Uterus (tissue), 4 donors: ENCODE measurements around the gene CNTN1. TPM values are rescaled to one million over a fixed set of nuclear protein-coding genes. Genes with fewer than 3 reads are reported as not detected.

Source experiments
- DNase-seq, 2 donors: peaks; one replicate each; pipeline ENCODE4 v3.0.0-alpha.2; 2019 to 2020
- H3K27ac ChIP-seq, 2 donors: fragments of 200-600 bp; sonication (generic); 1 replicate in 1 of 2; 2 replicates in 1 of 2; pipeline ENCODE4 v1.5.1; 2016 to 2018
- H3K27me3 ChIP-seq, 2 donors: fragments of 200-600 bp; sonication (generic); one replicate each; pipeline ENCODE4 v1.5.1; 2018 to 2019; ENCODE audit warnings: control low read depth in 1 of 2
- H3K36me3 ChIP-seq, 2 donors: fragments of 200-600 bp; sonication (generic); one replicate each; pipeline ENCODE4 v1.5.1; 2019; ENCODE audit warnings: control low read depth in 1 of 2
- H3K4me1 ChIP-seq, 2 donors: fragments of 200-600 bp; sonication (generic); one replicate each; pipeline ENCODE4 v1.5.1; 2018 to 2019; ENCODE audit warnings: control low read depth in 1 of 2
- H3K4me3 ChIP-seq, 2 donors: fragments of 200-600 bp; sonication (generic); 1 replicate in 1 of 2; 2 replicates in 1 of 2; pipeline ENCODE4 v1.5.1; 2018 to 2019; ENCODE audit warnings: mild to moderate bottlenecking in 1 of 2
- H3K9me3 ChIP-seq, 2 donors: fragments of 200-600 bp; sonication (generic); one replicate each; pipeline ENCODE4 v1.5.1; 2019; ENCODE audit warnings: control low read depth in 1 of 2
- CTCF ChIP-seq, 4 experiments: fragments of 200-600 bp in 2 of 4; fragments of 450-650 bp in 2 of 4; sonication (generic) in 2 of 4; IDR thresholded peaks; one replicate each; pipeline ENCODE4 v1.5.1; 2016 to 2019; ENCODE audit warnings: antibody characterized with exemption in 4 of 4, mild to moderate bottlenecking in 2 of 4, moderate library complexity in 1 of 4
- POLR2A ChIP-seq, 2 donors: fragments of 450-650 bp; IDR thresholded peaks; one replicate each; pipeline ENCODE4 v1.6.1; 2016; ENCODE audit warnings: antibody characterized with exemption in 2 of 2, mild to moderate bottlenecking in 1 of 2, moderate library complexity in 1 of 2
- intact Hi-C: fragments of 100-400 bp; cut with DNase I; formaldehyde crosslinking; loops from one replicate; pipeline ENCODE4 v1.15.1; 2023; ENCODE audit warnings: low total_unique reads
- total RNA-seq, 4 donors: library from RNA; depleted of rRNA in 3 of 4; stranded (reverse); fragments of >200 nt in 3 of 4; gene quantifications; one replicate each; pipeline versions ENCODE4 v1.1.0 to v1.2.4, GENCODE V29; 2014 to 2023
- donor health status: DM: yes; HTN: yes; CAD: no.

CNTN1 gene
- total RNA-seq, 4 donors from 2014 or later: 1.5 to 124 (median 11.0) TPM

DNA sequence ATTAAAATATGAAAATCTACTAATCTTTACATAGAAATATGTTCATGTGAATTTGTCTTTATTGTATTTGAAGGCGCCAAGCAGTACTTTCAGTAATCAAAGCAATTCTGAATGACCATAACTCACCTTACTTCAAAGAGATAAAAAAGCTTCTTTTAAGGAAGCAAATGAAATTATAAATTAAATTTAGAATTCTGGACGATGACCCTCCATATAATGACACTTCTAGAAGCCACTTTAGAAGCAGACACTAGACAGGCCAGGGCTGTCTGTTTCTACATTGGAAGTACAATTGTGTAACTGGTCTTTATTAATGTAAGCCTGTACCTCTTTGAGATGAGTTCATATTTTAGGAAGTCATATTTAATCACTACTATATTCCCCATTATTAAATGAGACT is 222.9 kb downstream of the CNTN1 start:
- Histone ChIP-seq H3K36me3 (no peaks in the 10 kb centered on the region), H3K27me3 (no peaks in the 10 kb centered on the region), H3K4me3 (no peak overlapping the region), H3K27ac (no peak overlapping the region), H3K4me1 (no peaks in the 10 kb centered on the region), H3K9me3 (no peaks in the 10 kb centered on the region)
- TF ChIP-seq CTCF (IDR thresholded peaks at IDR 0.05) (no peak), POLR2A (IDR thresholded peaks at IDR 0.05) (no peak)
- no peak for DNase-seq
- intact Hi-C loops: no loop called here

DNA sequence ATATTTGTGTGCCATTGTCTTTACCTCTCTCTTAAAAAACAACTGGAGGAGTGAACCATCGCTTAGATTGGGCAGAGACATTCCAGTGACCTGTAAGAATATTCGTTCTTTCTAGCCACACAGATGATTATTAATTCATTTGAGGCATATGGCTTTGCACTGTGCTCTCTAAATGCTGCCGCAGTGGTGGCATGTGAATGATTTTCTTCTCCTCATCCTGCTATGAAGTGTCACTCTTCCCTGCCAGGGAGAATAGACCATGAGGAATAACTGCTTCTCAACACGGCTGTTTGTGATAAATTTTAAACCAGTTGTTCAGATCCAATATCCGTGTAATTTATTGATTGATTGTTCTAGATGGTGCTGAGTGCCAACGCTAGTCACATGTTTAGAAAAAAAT is 225.3 kb downstream of the CNTN1 start:
- no peak overlapping the region for H3K4me3 ChIP-seq
- no peaks in the 10 kb centered on the region for H3K9me3 ChIP-seq
- no peaks in the 10 kb centered on the region for H3K36me3 ChIP-seq
- no peak for DNase-seq
- TF ChIP-seq POLR2A (IDR thresholded peaks at IDR 0.05) (no peak), CTCF (IDR thresholded peaks at IDR 0.05) (no peak)
- no peak overlapping the region for H3K27ac ChIP-seq
- intact Hi-C loops: no loop called here
- no peaks in the 10 kb centered on the region for H3K27me3 ChIP-seq
- H3K4me1 ChIP-seq: no peaks in the 10 kb centered on the region

DNA sequence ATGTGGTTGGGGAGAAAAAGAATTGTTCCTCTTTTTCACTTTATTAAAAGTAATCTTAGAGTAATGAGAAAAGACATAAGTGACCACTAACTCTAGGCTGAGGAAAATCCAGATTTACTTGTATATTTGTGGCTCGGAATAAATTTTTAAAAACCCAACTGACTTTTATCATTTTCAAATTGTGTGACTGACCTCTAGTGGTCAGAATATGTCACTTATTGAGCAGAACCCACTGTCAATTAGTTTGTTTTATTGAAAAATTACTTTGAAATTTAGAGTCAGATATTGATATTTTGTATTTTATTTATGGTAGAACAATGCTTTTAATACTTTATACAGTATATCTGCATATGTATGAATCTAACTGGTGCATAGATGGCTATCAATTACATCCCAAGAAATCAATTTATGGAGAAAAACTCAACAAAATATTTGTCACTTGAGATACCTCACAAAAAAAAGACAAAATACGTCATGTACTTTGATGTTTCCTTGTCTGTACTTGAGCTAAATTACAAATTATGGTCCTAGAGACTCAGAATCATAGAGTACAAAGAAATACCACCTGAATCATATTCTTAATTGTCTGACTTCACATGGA is 229.4 kb downstream of the CNTN1 start:
- TF ChIP-seq POLR2A (IDR thresholded peaks at IDR 0.05): no peak
- TF ChIP-seq CTCF (IDR thresholded peaks at IDR 0.05): peak in 3 of 4 experiments; percentile 37 to 47 (median 42)
- Histone ChIP-seq H3K9me3 (no peaks in the 10 kb centered on the region), H3K36me3 (no peaks in the 10 kb centered on the region), H3K4me1 (no peaks in the 10 kb centered on the region), H3K4me3 (no peak overlapping the region), H3K27me3 (no peaks in the 10 kb centered on the region), H3K27ac (no peak overlapping the region)
- no peak for DNase-seq
- intact Hi-C loops: no loop called here

DNA sequence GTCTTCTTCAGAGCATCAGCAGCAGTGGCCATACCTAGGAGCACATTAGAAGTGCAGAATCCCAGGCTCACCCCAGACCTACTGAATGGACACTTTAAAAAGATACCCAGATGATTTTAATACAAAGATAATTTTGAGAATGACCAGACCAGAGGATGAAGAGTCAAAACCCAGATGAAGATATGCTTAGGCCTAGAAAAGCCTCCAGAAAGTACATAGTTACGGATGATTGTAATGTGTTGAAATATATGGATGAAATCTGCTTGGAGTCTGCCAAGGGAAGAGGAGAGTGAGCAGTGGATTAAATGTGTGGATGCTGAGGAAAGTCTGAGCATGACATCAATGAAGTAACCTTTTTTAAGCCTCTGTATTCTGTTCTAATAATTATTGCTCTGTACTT is 245.7 kb downstream of the CNTN1 start:
- TF ChIP-seq CTCF (IDR thresholded peaks at IDR 0.05) (no peak), POLR2A (IDR thresholded peaks at IDR 0.05) (no peak)
- intact Hi-C loops: no loop called here
- H3K27me3 ChIP-seq: no peaks in the 10 kb centered on the region
- H3K9me3 ChIP-seq: no peaks in the 10 kb centered on the region
- no peaks in the 10 kb centered on the region for H3K36me3 ChIP-seq
- DNase-seq: no peak
- H3K4me3 ChIP-seq: no peak overlapping the region
- no peak overlapping the region for H3K27ac ChIP-seq
- H3K4me1 ChIP-seq: no peaks in the 10 kb centered on the region

DNA sequence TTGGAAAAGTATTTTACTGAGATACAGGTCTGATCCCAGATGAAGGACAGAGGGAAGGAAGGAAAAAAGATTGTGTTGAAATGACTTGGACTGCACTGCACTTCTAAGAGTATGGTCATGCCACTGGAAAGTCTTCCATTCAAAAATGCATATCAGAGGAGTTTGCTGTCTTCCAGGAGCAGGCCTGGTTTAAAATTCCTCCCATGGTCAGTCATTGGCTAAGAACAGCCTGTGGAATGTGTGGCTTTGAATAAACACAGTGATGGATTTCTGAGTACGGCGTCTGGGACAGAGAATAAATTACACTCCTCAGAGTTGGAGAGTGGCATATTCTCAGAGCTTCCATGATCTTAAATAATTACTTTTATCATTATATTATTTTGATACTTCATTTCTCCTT is 250.1 kb downstream of the CNTN1 start:
- Histone ChIP-seq H3K27ac (no peak overlapping the region), H3K9me3 (no peaks in the 10 kb centered on the region), H3K36me3 (no peaks in the 10 kb centered on the region), H3K4me1 (no peaks in the 10 kb centered on the region), H3K4me3 (no peak overlapping the region), H3K27me3 (no peaks in the 10 kb centered on the region)
- no peak for TF ChIP-seq CTCF (IDR thresholded peaks at IDR 0.05)
- TF ChIP-seq POLR2A (IDR thresholded peaks at IDR 0.05): no peak
- intact Hi-C loops: no loop called here
- DNase-seq: no peak
